RWPE1 (cell line): ENCODE data around the gene GAS6.
"Not testable (repeated sequence)": the region's sequence is repeated elsewhere in the genome, so short reads cannot be mapped to it uniquely, and the experiment has no call there.

Experiments
- CTCF ChIA-PET: fragments of 350-600 bp; sonication (Branson Sonifier 250); formaldehyde crosslinking; extraction: SDS; loops from one replicate; lab custom pipeline; 2021; lab: Yijun Ruan, JAX
- POLR2A ChIA-PET: fragments of 400-600 bp; formaldehyde crosslinking; extraction: SDS; loops from one replicate; lab custom pipeline; 2020; ENCODE audit warnings: antibody characterized with exemption; ENCODE audit not compliant: low non-redundant PET; lab: Yijun Ruan, JAX
- DNase-seq: peaks from one replicate; pipeline ENCODE4 v3.0.0; 2012; ENCODE audit warnings: low spot score
- H3K27ac ChIP-seq: fragments of 450-650 bp; 2 replicates; pipeline ENCODE4 v1.5.1; 2017
- TF ChIP-seq, protein P1 (sequence below): fragments of 450-650 bp; conservative IDR thresholded peaks from 2 replicates; pipeline ENCODE4 v1.5.1; 2017; ENCODE audit warnings: low read depth, mild to moderate bottlenecking

Gene GAS6

DNA sequence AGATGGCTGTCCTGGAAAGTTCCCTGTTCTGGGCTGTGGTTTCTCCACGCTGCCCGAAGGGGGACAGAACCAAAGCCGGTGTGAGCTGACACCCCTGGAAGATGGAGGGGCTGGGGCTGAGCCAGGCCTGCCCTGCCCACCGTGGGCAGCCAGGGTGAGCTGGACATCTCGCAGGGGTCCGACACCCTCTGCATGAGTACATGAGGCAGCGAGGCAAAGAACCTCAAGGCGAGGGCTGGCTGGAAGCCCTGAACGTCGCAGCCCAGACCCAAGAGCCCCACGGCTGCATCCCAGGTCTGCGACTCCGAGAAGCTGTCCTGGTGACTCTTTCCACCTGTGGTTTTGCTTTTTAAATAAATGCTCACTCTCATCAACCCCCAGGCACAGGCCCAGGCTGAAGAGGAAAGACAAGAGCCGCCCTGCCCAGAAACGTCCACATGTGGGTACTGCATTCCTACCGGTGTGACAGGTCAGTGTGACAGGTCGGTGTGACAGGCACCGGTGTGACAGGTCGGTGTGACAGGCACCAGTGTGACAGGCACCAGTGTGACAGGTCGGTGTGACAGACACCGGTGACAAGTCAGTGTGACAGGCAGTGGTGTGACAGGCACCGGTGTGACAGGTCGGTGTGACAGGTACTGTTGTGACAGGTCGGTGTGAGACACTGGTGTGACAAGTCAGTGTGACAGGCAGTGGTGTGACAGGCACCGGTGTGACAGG, 30.6 kb downstream of the GAS6 start:
- POLR2A ChIA-PET = no interaction called here
- CTCF ChIA-PET = interaction anchor here (0.6 kb wide), 1 partner anchor 17 kb away, joined by 3 read pairs; no protein-coding TSS in a partner anchor

DNA sequence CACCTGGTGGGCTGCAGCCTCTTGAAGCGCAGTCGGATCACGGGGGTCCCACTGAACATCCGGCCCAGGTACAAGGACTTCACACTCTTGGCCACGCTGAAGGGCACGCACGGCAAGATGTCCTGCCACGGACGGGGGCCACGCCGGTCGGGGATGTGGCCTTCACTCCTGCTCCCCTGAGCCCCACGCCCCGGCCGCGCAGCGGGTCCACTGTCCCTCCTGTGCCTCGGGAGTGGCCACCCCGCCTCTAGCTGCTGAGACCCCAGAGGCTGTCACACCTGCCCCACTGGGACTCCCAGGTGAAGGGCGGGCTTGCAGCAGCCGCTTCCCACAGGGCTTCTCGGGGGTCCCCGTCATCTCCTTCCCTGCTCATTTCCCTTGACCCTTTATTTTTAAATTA, 31.2 kb downstream of the GAS6 start:
- POLR2A ChIA-PET = no interaction called here

More for the DNA sequence above, 30.6 kb downstream of the GAS6 start:
- H3K27ac ChIP-seq = peak overlapping the region; percentile 65
- TF ChIP-seq, protein P1, sequence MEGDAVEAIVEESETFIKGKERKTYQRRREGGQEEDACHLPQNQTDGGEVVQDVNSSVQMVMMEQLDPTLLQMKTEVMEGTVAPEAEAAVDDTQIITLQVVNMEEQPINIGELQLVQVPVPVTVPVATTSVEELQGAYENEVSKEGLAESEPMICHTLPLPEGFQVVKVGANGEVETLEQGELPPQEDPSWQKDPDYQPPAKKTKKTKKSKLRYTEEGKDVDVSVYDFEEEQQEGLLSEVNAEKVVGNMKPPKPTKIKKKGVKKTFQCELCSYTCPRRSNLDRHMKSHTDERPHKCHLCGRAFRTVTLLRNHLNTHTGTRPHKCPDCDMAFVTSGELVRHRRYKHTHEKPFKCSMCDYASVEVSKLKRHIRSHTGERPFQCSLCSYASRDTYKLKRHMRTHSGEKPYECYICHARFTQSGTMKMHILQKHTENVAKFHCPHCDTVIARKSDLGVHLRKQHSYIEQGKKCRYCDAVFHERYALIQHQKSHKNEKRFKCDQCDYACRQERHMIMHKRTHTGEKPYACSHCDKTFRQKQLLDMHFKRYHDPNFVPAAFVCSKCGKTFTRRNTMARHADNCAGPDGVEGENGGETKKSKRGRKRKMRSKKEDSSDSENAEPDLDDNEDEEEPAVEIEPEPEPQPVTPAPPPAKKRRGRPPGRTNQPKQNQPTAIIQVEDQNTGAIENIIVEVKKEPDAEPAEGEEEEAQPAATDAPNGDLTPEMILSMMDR = no peak
- no peak for DNase-seq

DNA sequence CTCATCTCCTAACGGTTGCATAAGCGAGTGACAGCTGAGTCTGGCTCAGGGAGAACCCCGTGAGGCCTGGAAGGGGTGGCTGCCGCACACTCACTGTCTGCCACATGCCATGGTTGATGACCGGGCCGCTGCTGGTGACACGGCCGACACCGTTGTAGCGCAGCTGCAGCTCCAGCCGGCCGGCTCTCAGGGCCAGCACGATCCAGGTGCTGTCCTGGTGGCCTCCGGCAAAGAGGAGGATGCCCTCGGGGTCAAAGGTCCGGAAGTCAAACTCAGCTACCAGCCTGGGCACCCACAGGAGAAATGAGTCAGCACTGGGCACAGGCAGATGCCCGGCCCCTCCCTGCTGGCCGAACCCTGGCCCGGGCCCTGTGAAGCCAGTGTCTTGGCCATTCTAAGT, 31.7 kb downstream of the GAS6 start:
- POLR2A ChIA-PET = no interaction called here
- no peak for DNase-seq
- CTCF ChIA-PET = no interaction called here
- H3K27ac ChIP-seq = peak overlapping the region; percentile 65
- TF ChIP-seq, protein P1 = no peak

More for the DNA sequence above, 31.2 kb downstream of the GAS6 start:
- CTCF ChIA-PET = no interaction called here
- DNase-seq = no peak
- TF ChIP-seq, protein P1 = no peak
- peak overlapping the region; percentile 65 for H3K27ac ChIP-seq

DNA sequence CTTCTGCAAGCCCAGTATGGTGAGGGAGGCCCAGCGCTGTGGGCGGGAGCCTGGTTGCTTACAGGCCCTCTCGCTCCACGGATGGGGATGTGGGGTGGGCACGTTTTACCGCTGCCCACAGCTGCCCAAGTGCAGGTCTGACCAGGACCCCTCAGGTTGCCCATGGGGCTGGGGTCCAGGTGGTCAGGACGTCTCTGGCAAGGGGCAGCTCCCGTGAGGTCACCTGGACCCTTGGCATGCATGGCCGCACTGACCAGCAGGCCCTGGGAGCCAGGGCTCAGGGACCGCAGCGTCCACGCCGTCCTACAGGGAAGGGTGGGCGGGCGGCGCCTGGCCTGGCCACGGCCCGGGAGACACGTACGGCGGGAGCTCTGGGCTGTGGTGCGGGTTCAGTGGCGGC, 32.8 kb downstream of the GAS6 start:
- DNase-seq = no peak
- ChIA-PET CTCF (no interaction called here), POLR2A (no interaction called here)
- TF ChIP-seq, protein P1 = no peak
- peak overlapping the region; percentile 28 for H3K27ac ChIP-seq

DNA sequence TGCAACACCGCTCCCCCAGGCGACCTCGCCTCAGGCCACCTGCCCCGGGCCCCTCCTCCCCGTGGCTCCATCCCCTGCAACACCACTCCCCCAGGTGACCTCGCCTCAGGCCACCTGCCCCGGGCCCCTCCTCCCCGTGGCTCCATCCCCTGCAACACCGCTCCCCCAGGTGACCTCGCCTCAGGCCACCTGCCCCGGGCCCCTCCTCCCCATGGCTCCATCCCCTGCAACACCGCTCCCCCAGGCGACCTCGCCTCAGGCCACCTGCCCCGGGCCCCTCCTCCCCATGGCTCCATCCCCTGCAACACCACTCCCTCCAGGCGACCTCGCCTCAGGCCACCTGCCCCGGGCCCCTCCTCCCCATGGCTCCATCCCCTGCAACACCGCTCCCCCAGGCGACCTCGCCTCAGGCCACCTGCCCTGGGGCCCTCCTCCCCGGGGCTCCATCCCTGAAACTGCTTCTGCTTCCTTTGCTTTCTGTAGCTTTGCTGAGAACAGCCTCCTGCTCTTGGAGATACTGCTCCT, 33.4 kb downstream of the GAS6 start:
- DNase-seq, CTCF ChIA-PET, POLR2A ChIA-PET: not testable (repeated sequence)
- peak overlapping the region; percentile 28; the same call in 1 of the 2 replicates for H3K27ac ChIP-seq

DNA sequence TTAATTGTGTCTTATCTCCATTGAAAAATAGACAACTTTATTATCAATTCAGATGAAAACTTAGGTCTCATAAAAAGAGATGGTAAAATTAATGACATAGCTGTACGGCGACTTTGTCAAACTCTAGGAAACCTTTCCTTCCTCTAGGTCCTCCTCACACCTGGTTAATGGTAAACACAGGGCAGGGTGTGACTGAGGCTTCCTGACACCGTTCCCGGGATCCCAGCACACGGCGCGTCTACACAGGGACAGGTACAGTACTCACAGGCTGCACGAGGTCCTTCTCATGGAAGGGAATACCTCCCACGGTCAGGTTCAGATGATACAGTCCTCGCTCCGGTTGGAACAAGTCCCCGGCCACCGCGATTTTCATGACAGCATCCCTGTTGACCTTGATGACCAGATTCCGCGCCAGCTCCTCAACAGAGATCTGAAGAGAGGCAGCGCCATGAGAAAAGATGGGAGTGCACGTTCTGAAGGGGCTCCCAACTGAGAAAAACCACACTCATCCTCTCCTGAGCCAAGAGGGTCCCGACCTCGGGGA, 35.5 kb downstream of the GAS6 start:
- POLR2A ChIA-PET = no interaction called here
- no peak for DNase-seq
- CTCF ChIA-PET = no interaction called here
- TF ChIP-seq, protein P1 = no peak
- H3K27ac ChIP-seq = no peak overlapping the region

DNA sequence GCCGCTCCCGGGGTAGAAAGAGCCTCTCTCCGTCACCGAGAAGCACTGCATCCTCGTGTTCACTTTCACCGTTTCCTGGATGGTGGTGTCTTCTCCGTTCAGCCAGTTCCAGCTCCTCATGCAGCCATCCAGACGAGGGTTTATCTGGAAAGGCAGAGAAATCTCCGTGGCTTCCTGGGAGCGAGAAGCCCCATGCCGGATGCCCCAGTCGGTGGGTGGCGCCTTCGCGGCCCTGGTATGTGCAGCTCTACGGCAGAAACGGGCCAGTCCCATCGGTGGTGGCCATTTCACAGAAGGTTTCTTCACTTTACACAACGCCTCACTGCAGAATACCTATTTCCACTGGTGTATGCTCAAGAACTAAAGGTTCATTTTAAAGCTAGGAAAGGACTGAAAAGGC, 36.9 kb downstream of the GAS6 start:
- POLR2A ChIA-PET = no interaction called here
- H3K27ac ChIP-seq = peak overlapping the region; percentile 24
- TF ChIP-seq, protein P1 = no peak
- DNase-seq = no peak
- CTCF ChIA-PET = no interaction called here

DNA sequence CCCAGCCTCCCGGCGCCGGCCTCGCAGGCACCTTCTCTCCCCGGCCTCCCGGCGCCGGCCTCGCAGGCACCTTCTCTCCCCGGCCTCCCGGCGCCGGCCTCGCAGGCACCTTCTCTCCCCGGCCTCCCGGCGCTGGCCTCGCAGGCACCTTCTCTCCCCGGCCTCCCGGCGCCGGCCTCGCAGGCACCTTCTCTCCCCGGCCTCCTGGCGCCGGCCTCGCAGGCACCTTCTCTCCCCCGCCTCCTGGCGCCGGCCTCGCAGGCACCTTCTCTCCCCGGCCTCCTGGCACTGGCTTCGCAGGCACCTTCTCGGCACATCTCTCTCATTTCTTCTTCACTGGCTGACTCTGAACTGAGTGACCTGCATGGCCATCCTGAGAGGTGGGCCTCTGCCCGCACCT, 37.4 kb downstream of the GAS6 start:
- POLR2A ChIA-PET, DNase-seq, CTCF ChIA-PET: not testable (repeated sequence)
- H3K27ac ChIP-seq = peak overlapping the region; percentile 24
